Type B pancreatic cell (in vitro differentiated cells): ENCODE results near the gene DDAH1. TPM values are rescaled to one million over a fixed set of nuclear protein-coding genes. Genes with fewer than 3 reads are reported as not detected.

Experiments
- DNase-seq: peaks from one replicate; pipeline ENCODE4 v3.0.0; 2021; ENCODE audit warnings: mixed read lengths; ENCODE audit not compliant: unreplicated experiment; ENCODE audit errors: extremely low spot score
- H3K27ac Mint-ChIP-seq: 2 replicates; pipeline ENCODE4 v1.8.0; 2021; ENCODE audit warnings: mild to moderate bottlenecking, mixed read lengths
- H3K27me3 Mint-ChIP-seq: 2 replicates; pipeline ENCODE4 v1.8.0; 2021; ENCODE audit warnings: mixed read lengths
- H3K36me3 Mint-ChIP-seq: 2 replicates; pipeline ENCODE4 v1.8.0; 2021; ENCODE audit warnings: mixed read lengths
- H3K4me1 Mint-ChIP-seq: one replicate; pipeline ENCODE4 v1.8.0; 2021; ENCODE audit warnings: mixed read lengths; ENCODE audit not compliant: unreplicated experiment
- H3K4me3 Mint-ChIP-seq: 2 replicates; pipeline ENCODE4 v1.8.0; 2021; ENCODE audit warnings: mild to moderate bottlenecking, mixed read lengths
- H3K9me3 Mint-ChIP-seq: 2 replicates; pipeline ENCODE4 v1.8.0; 2021; ENCODE audit warnings: mixed read lengths
- CTCF ChIP-seq: fragments of 200-600 bp; sonication (generic); conservative IDR thresholded peaks from 2 replicates; pipeline ENCODE4 v1.5.0; 2021; ENCODE audit warnings: antibody characterized with exemption, mild to moderate bottlenecking
- total RNA-seq: library from RNA; stranded (reverse); gene quantifications from 2 replicates; pipeline ENCODE4 v1.2.1, GENCODE V29; 2021; ENCODE audit warnings: low replicate concordance

DDAH1 gene
- total RNA-seq, 1 donor from 2014 or later = 28.6 TPM

- H3K9me3 Mint-ChIP-seq = no peaks in the 10 kb centered on the region
- H3K27me3 Mint-ChIP-seq = no peaks in the 10 kb centered on the region
- DNase-seq = no peak
- no peak overlapping the region for H3K4me3 Mint-ChIP-seq
- H3K27ac Mint-ChIP-seq = no peak overlapping the region
- H3K4me1 Mint-ChIP-seq = no peaks in the 10 kb centered on the region
- TF ChIP-seq CTCF = no peak
- H3K36me3 Mint-ChIP-seq = no peaks in the 10 kb centered on the region
Observed at GRCh38 chr1:85427331-85427730, 37.6 kb downstream of the DDAH1 start.

- Mint-ChIP-seq H3K27ac (no peak overlapping the region), H3K4me1 (no peaks in the 10 kb centered on the region)
- no peak for DNase-seq
Observed at GRCh38 chr1:85421179-85421578, 43.8 kb downstream of the DDAH1 start.

GRCh38 chr1:85420199-85420598 is 44.8 kb downstream of the DDAH1 start:
- TF ChIP-seq CTCF = no peak
- Mint-ChIP-seq H3K4me1 (no peaks in the 10 kb centered on the region), H3K27ac (no peak overlapping the region), H3K36me3 (no peaks in the 10 kb centered on the region), H3K27me3 (no peaks in the 10 kb centered on the region), H3K9me3 (peaks cover 6% of the 10 kb centered on the region), H3K4me3 (no peak overlapping the region)
- no peak for DNase-seq

More at GRCh38 chr1:85421179-85421578, 43.8 kb downstream of the DDAH1 start:
- Mint-ChIP-seq H3K36me3 (no peaks in the 10 kb centered on the region), H3K9me3 (peaks cover 6% of the 10 kb centered on the region), H3K4me3 (no peak overlapping the region), H3K27me3 (no peaks in the 10 kb centered on the region)
- no peak for TF ChIP-seq CTCF

- H3K36me3 Mint-ChIP-seq = no peaks in the 10 kb centered on the region
- H3K4me1 Mint-ChIP-seq = peaks cover 12% of the 10 kb centered on the region
- TF ChIP-seq CTCF = no peak
- no peak for DNase-seq
- H3K27me3 Mint-ChIP-seq = no peaks in the 10 kb centered on the region
- peaks cover 13% of the 10 kb centered on the region for H3K9me3 Mint-ChIP-seq
- H3K4me3 Mint-ChIP-seq = no peak overlapping the region
- H3K27ac Mint-ChIP-seq = no peak overlapping the region
Observed at GRCh38 chr1:85417876-85418275, 47.1 kb downstream of the DDAH1 start.

GRCh38 chr1:85417017-85417416 is 47.9 kb downstream of the DDAH1 start:
- no peak overlapping the region for H3K4me3 Mint-ChIP-seq
- no peak for DNase-seq
- no peak overlapping the region for H3K27ac Mint-ChIP-seq
- no peaks in the 10 kb centered on the region for H3K36me3 Mint-ChIP-seq
- peaks cover 13% of the 10 kb centered on the region for H3K9me3 Mint-ChIP-seq
- no peak for TF ChIP-seq CTCF
- peaks cover 12% of the 10 kb centered on the region for H3K4me1 Mint-ChIP-seq
- H3K27me3 Mint-ChIP-seq = no peaks in the 10 kb centered on the region

- no peak overlapping the region for H3K4me3 Mint-ChIP-seq
- H3K27ac Mint-ChIP-seq = no peak overlapping the region
- TF ChIP-seq CTCF = no peak
- no peak for DNase-seq
- no peaks in the 10 kb centered on the region for H3K36me3 Mint-ChIP-seq
- H3K9me3 Mint-ChIP-seq = peaks cover 7% of the 10 kb centered on the region
- peaks cover 18% of the 10 kb centered on the region for H3K4me1 Mint-ChIP-seq
- H3K27me3 Mint-ChIP-seq = no peaks in the 10 kb centered on the region
Observed at GRCh38 chr1:85413169-85413568, 51.8 kb downstream of the DDAH1 start.
